Gastroesophageal sphincter (tissue), 4 donors: ENCODE measurements around the gene CHI3L1. TPM values are rescaled to one million over a fixed set of nuclear protein-coding genes. Genes with fewer than 3 reads are reported as not detected.

ENCODE experiments used
- ATAC-seq: fragments of 150-250 bp; one replicate; pipeline ENCODE4 v1.9.1; 2016; ENCODE audit warnings: mild to moderate bottlenecking, moderate library complexity
- H3K27ac ChIP-seq, 4 donors: fragments of 200-600 bp; sonication (generic) in 3 of 4; 1 replicate in 3 of 4; 2 replicates in 1 of 4; pipeline ENCODE4 v1.5.1; 2016 to 2019
- H3K27me3 ChIP-seq: fragments of 200-600 bp; sonication (generic); one replicate; pipeline ENCODE4 v1.5.1; 2019
- H3K36me3 ChIP-seq, 2 donors: fragments of 200-600 bp; sonication (generic); one replicate each; pipeline ENCODE4 v1.5.1; 2019; ENCODE audit warnings: control low read depth in 1 of 2
- H3K4me1 ChIP-seq, 3 donors: fragments of 200-600 bp; sonication (generic); 1 replicate in 2 of 3; 2 replicates in 1 of 3; pipeline ENCODE4 v1.5.1; 2016 to 2019; ENCODE audit warnings: control low read depth in 2 of 3
- H3K4me3 ChIP-seq, 2 donors: fragments of 200-600 bp; sonication (generic); one replicate each; pipeline ENCODE4 v1.5.1; 2019; ENCODE audit warnings: mild to moderate bottlenecking in 1 of 2, moderate library complexity in 1 of 2
- H3K9me3 ChIP-seq, 3 donors: fragments of 200-600 bp; sonication (generic); one replicate each; pipeline ENCODE4 v1.5.1; 2017 to 2019; ENCODE audit warnings: control low read depth in 2 of 3
- EP300 ChIP-seq: sonication (generic); formaldehyde crosslinking; IDR thresholded peaks from one replicate; pipeline ENCODE4 v1.6.1; 2017; ENCODE audit warnings: antibody characterized with exemption, mild to moderate bottlenecking
- POLR2A ChIP-seq, 2 donors: fragments of 450-650 bp; IDR thresholded peaks; one replicate each; pipeline ENCODE4 v1.6.1; 2017; ENCODE audit warnings: antibody characterized with exemption in 2 of 2, mild to moderate bottlenecking in 2 of 2, moderate library complexity in 1 of 2
- POLR2AphosphoS5 ChIP-seq: sonication (generic); formaldehyde crosslinking; IDR thresholded peaks from one replicate; pipeline ENCODE4 v1.6.1; 2017; ENCODE audit warnings: antibody characterized with exemption
- WGBS, 2 donors: methylation state at CpG; one replicate each; pipeline ENCODE4 v1.1.5; 2018; ENCODE audit warnings: low coverage in 1 of 2; 5-methylcytosine and 5-hydroxymethylcytosine counted together
- total RNA-seq, 4 donors: library from RNA; depleted of rRNA; stranded (reverse); fragments of >200 nt; gene quantifications; one replicate each; pipeline ENCODE4 v1.1.0, GENCODE V29; 2016
- TF ChIP-seq, protein P1 (sequence below), 4 experiments: fragments of 200-600 bp in 2 of 4; fragments of 450-650 bp in 2 of 4; sonication (generic) in 1 of 4; IDR thresholded peaks; one replicate each; pipeline ENCODE4 v1.5.1; 2017 to 2019; ENCODE audit warnings: antibody characterized with exemption in 4 of 4, mild to moderate bottlenecking in 2 of 4, moderate library complexity in 2 of 4

The CHI3L1 gene
- total RNA-seq, 4 donors from 2014 or later, result 3.4 to 5.4 (median 5.0) TPM; not detected in 1

DNA sequence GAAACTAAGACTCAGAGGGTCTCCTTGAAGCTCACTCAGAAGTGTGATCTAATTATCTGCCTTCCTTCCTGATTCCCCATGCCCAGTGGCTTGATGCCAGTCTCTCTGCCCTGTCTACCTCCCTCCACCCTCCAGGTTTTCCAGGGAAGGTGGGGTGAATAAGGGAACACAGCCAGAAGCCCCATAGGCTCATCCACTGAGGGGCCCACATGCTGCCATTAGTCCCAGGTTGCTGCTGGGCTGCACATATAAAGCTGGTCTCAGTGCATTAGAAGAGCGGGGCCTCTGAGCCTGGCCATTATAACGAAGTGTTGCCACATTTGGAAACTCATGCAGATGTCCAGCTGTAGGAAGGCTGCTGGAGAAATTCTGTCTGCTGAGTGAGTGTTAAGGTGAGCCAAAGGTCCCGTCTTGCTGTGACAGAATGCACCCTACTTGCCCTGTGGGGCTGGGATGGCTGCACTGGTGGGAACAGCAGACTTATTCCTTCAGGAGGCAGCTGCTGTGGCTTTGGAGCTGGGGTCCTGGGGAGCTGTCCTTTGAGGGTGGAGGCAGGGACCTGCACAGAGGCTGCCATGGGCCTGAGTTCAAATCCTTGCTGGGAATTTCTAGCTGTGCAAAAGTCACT lies 56.0 kb downstream of the CHI3L1 start:
- Histone ChIP-seq H3K4me1 (peaks cover 0 to 46% (median 30%) of the 10 kb centered on the region in 3 donors), H3K4me3 (no peak overlapping the region), H3K36me3 (no peaks in the 10 kb centered on the region), H3K9me3 (no peaks in the 10 kb centered on the region), H3K27ac (no peak overlapping the region), H3K27me3 (peaks cover 22% of the 10 kb centered on the region)
- WGBS, 2 donors, result 75 to 93% methylated on average over 2 of the region's 3 CpGs
- no peak for ATAC-seq
- TF ChIP-seq EP300 (no peak), POLR2A (IDR thresholded peaks at IDR 0.05) (no peak), POLR2AphosphoS5 (no peak)
- TF ChIP-seq, protein P1, sequence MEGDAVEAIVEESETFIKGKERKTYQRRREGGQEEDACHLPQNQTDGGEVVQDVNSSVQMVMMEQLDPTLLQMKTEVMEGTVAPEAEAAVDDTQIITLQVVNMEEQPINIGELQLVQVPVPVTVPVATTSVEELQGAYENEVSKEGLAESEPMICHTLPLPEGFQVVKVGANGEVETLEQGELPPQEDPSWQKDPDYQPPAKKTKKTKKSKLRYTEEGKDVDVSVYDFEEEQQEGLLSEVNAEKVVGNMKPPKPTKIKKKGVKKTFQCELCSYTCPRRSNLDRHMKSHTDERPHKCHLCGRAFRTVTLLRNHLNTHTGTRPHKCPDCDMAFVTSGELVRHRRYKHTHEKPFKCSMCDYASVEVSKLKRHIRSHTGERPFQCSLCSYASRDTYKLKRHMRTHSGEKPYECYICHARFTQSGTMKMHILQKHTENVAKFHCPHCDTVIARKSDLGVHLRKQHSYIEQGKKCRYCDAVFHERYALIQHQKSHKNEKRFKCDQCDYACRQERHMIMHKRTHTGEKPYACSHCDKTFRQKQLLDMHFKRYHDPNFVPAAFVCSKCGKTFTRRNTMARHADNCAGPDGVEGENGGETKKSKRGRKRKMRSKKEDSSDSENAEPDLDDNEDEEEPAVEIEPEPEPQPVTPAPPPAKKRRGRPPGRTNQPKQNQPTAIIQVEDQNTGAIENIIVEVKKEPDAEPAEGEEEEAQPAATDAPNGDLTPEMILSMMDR (IDR thresholded peaks at IDR 0.05), result no peak

DNA sequence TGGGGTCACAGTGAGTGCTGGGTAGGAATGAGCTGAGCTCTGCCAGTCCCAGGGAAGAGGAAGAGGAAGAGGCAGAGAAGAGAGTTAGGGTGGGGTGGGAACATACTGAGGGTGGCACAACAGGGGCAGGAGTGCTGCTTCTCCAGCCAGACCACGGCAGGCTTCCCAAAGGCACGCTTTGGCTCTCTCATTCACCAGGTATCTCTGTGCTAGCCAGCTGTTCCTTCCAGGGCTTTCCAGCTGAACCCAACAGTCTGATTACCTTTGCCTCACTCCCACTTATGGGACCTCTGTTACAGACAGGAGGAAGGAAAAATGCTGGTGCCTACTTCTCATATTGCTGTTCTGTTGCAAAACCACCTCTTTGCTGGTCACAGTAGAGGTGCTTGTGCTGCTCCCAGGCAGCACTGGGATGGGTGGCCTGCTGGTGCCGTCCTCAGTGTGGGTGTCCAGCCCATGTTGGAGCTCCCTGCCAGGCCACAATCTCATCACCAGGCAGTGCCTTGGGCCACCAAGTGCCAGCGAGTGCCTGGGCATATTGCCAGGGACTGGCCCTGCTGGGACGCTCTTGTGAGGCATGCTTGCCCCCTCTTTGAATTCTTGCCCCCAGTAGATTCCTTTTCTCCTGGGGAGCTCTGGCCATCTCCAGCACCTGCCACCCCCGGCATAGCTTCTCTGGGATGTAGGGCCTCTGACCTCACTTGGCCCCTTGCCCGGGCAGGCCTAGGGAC lies 56.8 kb downstream of the CHI3L1 start:
- Histone ChIP-seq H3K36me3 (no peaks in the 10 kb centered on the region), H3K4me1 (peaks cover 0 to 46% (median 30%) of the 10 kb centered on the region in 3 donors), H3K9me3 (no peaks in the 10 kb centered on the region), H3K27me3 (peaks cover 30% of the 10 kb centered on the region), H3K27ac (no peak overlapping the region), H3K4me3 (no peak overlapping the region)
- TF ChIP-seq POLR2A (IDR thresholded peaks at IDR 0.05), result no peak
- TF ChIP-seq EP300, result no peak
- TF ChIP-seq POLR2AphosphoS5, result no peak
- TF ChIP-seq, protein P1 (IDR thresholded peaks at IDR 0.05), result no peak
- WGBS, 2 donors, result 59 to 85% methylated on average over 2 to 4 of the region's 7 CpGs
- no peak for ATAC-seq

Other genes with a start within 250 kb of the CHI3L1 start
- 10 to 100 TPM; 62.2 to 91.6 (median 68.7) TPM for gene ADIPOR1, start 228.4 kb downstream of the CHI3L1 start, total RNA-seq
- 10 to 100 TPM; 37.3 to 51.0 (median 41.2) TPM for gene CYB5R1, start 219.4 kb downstream of the CHI3L1 start, total RNA-seq
- 100 to 1,000 TPM in 1 of 4 donors, 10 to 100 TPM in 3; 79.3 to 119 (median 90.0) TPM for gene TMEM183A, start 179.3 kb downstream of the CHI3L1 start, total RNA-seq
- gene PPFIA4, start 160.2 kb downstream of the CHI3L1 start, total RNA-seq, result 10 to 100 TPM in 1 of 4 donors, 1 to 10 TPM in 2, under 1 TPM in 1; 0.81 to 10.5 (median 1.7) TPM
- gene MYOG, start 100.7 kb downstream of the CHI3L1 start, total RNA-seq, result under 1 TPM in 1 of 4 donors, not detected in 3; 0.35 TPM
- gene ADORA1, start 59.0 kb downstream of the CHI3L1 start, total RNA-seq, result 1 to 10 TPM in 1 of 4 donors, under 1 TPM in 3; 0.16 to 2.7 (median 0.33) TPM
- not detected for gene MYBPH, start 10.9 kb downstream of the CHI3L1 start, total RNA-seq
- under 1 TPM in 2 of 4 donors, not detected in 2; 0.13 to 0.16 TPM for gene CHIT1, start 43.0 kb upstream of the CHI3L1 start, total RNA-seq
- 100 to 1,000 TPM in 3 of 4 donors, 10 to 100 TPM in 1; 74.5 to 169 (median 116) TPM for gene BTG2, start 118.8 kb upstream of the CHI3L1 start, total RNA-seq
- 10 to 100 TPM; 19.3 to 53.6 (median 37.9) TPM for gene FMOD, start 164.4 kb upstream of the CHI3L1 start, total RNA-seq